T-helper 9 cell (primary cell): Measurements from ENCODE around the gene AFF3.

Experiments
- DNase-seq: peaks from one replicate; pipeline ENCODE4 v3.0.0-alpha.2; 2020

Gene AFF3

DNA sequence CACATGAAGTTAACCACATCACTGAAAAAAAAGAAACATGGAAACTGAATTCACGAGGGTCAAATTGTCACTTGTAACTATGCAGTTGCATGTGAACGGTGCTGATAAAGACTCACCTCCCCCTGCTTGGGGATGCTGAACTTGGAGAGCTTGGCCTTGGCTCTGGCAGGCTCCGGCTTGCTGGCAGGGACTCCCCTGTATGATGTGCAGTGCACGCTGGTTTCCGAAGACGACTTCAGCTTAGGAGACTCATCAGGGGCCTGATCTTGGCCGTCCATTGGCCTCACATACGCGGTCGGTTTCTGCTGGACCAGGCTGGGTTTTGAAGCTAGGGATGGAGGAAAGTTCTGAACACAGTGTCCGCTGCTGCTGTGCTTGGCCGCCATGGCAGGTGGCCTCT lies 135.9 kb downstream of the AFF3 start:
- DNase-seq: no peak

DNA sequence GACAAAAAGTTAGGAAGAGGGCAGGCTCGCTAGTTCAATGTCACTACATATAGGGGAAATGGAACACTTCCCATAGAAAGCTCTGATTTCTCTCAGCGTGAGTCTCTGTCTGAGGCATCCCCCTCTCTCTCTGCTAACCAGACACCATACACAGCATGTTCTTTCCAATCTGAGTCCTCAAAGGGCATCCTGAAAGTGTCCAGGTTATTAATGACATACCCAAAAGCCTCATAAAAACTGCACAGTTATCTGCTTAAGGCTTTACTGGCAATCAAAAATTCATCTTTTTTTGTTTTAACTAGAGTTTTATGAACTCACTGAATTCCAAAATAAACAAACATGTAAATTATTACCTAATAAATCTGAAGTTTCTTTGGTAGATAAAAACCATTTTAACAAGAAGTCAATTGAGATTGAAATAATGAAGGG lies 137.4 kb downstream of the AFF3 start:
- DNase-seq: no peak

DNA sequence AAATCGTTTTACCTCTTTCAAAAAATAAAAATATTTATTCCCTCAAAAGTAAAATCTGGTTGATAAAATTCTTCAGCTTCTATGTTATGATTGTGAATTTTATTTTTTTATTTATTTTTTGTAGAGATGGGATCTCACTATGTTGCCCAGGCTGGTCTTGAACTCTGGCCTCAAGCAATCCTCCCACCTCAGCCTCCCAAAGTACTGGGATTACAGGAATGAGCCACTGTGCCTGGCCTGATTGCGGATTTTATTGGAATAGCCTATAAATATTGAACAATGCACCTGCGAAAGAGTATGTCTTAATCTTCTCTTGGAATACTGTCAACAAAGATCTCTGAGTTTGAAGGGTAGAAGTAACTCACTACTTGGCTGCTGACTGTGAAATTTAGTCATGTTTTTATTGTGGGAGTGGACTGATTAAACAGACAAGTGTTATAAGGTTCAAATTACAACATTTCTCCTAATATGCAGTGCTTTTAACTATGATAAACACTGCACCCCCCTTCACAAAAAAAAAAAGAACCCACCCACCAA lies 138.0 kb downstream of the AFF3 start:
- DNase-seq: no peak

DNA sequence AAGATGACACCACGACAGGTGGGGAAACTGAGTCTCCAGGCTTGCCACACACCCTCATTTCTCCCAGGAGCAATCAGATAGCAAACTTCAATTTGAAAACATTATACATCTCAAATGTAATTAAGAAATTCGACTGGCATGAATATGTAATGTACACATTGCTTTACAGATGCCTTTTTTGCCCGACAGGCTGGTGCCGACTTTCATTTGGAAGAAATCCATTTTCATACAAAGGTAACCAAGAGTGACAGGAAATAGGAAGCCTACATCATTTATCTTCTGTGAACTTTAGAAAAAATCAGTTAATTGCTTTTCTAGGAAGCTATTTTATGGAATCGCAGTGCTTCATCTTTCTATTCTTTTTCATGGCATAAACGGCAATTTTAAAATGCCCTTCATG lies 140.3 kb downstream of the AFF3 start:
- DNase-seq: no peak

DNA sequence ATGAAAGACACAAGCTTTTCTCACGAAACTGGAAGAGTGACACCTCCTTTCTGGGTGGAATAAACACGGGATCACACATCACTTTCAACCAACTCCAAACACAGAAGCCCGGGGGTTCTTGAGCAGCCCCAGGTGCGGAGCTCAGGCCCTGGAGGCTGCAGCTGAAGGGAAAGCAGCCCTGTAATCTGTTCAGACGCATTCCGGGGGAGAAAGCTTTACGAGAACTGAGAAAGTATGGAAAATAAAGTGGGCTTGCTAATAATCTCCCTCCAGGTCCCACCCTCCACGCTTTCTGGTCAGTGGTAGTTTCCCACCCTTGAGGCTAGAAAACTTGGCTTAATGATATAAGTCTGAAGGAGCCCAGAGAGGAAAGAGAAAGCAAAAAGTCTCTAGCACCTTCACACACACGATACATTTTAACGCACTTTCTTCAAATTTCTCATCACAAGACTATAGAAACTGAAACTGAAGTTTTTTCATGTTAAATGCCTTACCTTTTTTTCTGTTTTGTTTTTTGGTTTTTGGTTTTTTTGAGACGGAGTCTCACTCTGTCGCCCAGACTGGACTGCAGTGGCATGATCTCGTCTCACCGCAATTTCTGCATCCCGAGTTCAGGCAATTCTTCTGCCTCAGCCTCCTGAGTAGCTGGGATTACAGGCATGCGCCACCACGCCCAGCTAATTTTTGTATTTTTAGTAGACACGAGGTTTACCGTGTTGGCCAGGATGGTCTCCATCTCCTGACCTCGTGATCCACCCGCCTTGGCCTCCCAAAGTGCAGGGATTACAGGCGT lies 141.3 kb downstream of the AFF3 start:
- DNase-seq: no peak

DNA sequence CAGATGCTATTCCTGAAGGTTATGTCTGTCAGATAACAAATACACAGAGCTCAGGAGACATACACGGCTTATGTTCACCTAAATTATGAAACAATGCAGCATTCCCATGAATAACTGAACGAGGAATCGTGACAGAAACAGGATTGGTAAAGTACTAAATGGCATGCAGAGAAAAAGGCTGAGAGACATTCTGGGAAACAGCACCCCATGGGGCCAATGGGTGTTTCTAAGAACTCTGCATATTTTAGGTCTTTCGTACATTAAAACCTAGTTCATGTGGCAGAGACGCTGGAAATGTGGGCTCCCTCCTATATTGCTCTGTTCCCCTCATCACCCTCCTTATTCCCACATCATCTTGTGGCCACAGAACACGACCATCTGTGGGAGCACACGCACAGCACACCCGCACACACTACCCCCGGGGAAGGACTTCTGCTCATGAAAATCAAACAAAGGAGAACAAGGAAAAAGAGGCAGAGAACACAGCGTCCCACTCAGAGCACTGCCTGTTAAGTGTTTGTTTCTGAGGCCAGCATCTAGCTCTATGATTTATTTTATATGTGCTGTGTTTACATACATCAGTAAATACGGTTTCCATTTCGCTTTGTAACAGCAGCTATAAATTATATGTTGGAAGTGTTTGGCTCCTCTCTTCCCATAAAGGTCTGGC lies 143.6 kb downstream of the AFF3 start:
- DNase-seq: no peak

DNA sequence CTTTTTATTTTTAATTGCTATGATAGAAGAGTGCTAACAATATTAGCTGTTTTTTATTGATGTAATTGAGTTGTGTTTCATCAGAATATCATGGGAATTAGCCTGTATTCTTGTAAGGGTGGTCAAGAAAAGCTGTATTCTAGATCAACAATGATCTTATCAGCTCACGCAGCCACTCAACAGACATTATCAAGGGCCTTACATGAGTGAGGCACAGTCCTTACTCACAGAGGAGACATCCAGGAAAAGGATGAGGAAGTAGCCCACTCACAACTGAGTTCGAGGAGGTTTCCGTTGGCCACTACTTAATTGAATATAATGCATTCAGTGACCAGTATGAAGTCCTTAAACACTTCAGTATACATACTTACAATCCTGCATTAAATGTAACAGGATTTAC lies 152.5 kb downstream of the AFF3 start:
- no peak for DNase-seq

DNA sequence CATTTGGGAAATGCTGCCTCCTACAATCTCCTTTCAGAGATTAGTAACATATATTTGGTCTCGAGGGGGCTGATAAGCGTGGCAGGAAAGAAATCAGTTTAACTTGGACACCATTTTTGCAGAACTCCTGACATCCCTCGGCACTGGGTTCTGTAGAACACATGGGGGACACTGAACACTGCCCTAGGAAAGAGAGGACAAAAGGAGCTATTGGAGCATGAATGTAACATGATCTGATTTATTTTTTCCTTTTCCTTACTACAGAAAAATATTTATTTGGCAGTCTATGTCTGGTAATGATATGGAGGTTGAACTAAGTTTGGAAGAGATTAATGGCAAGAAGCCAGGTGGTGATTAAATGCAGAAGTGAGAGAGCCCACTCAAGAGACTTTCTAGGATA lies 153.8 kb downstream of the AFF3 start:
- no peak for DNase-seq

DNA sequence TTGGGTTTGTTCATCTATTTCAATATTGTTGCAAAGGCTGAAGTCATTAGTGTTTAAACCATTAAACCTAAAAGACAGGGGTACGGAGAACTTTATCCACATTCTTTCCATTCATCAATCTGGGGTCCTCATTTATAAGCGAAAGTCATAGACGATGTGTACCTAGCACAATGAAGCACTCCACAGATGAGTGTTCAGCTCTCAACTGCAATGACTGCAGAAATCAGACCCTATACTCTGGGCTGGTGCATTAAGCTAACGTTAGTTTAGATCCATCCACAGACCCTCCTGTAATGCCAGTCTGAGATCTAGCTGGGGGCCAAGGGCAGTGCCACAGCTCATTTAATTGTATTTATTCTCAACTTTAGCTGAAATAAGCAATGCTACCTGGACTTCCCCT lies 155.2 kb downstream of the AFF3 start:
- no peak for DNase-seq

DNA sequence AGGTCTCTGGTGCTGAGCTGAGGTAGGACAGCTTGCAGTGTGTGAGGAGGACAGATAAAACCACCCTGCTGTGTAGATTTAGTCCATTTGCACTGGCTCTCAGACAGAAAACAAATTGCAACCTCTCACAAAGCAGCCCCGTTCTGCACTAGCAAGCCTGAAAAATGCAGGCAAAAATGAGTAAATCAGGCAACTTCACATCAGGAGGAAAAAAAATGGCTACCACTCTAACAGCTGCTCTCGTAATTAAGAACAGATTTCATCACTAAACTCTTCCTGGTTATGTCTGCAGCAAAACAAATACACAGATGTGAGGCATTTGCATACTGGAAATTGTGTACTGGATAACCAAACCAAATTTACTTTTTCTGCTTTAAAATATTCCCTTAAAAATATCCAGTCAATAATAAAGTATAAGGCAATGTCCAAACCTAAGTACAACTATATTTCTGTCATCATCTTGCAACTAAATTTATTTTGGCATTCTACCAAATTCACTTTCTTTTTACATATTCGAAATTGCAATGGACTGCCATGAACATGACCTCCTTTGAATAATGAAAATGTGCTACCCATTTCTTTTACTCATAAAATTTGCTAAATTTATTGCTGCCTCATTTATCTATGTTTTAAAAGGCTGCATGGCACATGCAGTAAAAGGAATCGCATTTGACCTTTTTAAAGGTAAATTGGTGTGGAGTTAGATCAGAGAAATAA lies 157.4 kb downstream of the AFF3 start:
- DNase-seq: no peak

DNA sequence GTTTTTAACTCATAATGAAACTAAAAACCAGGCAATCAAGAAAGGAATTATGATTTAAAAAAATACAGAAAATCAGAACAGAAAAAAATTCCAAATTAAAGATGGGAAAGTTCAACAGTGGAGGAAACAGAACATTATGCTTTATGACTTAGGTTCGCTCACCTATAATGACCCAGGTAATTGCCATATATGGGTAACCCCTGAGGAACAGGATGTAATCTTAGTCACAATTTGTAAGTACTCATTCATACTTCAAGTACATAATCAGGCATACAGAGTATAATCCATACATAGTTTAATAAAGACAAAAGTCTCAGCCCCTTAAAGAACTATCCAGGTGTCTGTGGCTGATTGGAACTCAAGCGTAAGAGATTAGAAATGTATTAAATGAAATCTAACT lies 159.6 kb downstream of the AFF3 start:
- no peak for DNase-seq

DNA sequence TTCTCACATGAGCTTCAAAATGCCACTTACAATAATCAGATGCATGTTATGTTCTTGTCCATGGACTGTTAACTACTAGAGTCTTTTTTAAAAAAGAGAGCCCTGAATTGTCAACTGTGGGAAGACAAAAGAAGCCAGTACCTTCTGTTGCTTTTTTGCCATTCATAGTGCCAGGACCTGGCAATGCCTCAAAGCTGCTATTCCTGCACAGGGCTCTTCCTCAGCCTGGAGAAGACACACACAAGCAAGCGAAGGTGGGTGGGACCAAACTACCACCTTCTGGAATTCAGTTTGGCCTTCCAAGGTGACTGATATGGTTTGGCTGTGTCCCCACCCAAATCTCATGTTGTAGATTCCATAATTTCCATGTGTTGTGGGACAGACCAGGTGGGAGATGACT lies 160.6 kb downstream of the AFF3 start:
- no peak for DNase-seq

DNA sequence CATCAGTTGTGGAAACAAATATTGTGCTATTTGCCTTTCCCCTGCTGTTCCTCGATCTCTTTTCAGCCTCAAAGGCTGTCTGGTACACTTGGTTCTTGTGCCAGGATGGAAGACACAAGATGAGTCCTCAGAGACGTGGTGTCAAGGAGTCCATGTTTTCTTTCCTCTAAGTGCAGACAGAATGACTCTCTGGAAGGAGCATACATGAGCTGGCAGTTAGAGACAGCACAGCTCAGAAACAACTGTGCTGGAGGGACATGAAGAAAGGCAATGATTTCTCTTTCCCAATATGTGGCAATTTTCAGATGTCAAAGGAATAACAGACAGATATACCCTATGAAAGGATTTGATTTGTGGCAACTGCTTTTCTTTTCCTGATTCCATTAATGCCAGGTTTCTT lies 162.2 kb downstream of the AFF3 start:
- no peak for DNase-seq

DNA sequence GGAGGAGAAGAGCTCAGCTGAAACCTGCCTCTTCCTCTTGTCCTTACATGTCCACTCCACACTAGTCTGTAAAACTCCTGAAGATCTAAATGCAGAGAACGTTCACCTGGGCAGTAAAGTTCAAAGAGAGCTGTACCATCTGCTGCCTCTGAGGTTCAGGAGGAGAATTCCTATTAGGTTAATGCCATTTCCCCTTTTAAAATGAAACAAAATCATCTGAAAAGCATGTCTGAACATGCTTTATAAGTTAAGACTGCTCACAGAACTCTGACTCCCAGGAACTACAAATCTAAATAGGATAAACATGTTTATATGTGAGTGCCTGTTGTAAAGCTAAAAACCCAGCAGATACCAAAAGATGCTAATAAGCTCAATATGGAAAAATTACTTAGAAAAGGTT lies 164.4 kb downstream of the AFF3 start:
- no peak for DNase-seq

DNA sequence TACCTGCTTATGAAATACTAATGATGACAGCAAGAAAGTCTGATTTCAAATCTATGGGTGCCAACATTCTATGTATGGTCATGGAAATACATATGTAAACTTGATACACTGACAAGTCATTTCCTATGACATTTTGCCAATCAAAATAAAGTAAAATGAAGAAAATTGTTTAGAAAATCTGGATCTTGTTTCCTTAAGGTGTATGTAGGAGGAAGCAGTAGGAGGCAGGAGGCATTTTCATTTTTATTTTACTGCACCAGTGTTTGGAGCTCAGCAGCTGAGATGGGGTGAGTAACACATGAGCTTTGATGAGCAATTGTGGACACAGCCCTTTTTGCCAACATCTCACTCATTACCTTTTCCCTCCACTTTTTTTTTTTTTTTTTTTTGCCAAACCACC lies 167.0 kb downstream of the AFF3 start:
- DNase-seq: no peak

DNA sequence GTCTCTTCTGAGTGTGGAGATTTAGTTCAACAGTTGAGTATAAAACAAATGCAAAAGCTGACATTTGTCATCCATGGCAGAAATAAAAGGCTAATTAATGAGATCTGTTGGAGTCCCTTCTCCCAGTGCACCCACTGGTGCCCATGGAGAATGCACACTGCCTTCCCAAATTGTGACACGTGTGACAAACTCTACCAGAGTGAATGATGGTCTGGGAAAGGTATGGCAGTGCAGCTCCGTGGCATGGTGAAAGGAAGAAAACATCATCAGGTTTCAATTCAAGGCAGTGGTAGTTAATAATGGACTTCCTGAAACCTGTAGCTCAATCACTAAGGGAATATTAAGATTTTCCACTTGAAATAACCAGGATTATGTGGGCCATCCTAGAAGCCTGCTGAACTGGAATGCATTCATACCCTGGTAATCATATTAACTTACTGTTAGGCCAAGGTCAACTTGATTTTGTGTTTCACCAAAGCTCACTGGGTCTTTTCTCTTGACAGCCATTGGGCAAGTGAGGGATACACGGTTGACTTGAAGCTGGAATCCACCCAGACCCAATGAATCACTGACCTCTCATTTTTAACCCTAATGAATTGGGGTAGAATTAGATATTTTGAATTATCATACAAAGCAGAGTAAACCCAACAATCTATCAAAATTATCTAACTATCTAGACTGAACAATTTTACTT lies 167.6 kb downstream of the AFF3 start:
- DNase-seq: no peak

DNA sequence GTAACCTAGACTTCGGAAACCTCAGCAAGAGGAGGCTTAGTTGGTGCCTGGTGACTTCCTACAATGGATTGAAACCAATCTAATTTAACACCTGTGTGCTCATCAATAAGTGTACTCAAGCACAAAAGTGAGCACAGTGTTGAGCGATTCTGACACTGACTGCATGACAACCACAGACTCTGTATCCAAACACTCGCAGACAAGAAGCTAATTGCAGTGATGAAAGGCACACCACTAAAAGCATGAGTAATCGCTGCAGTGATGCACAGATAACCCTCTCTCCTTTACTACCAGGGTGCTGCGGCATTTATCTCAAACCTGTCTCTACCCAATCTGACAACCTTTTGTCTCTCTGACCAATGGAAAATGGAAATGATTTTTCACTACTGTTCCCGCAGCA lies 168.1 kb downstream of the AFF3 start:
- no peak for DNase-seq

DNA sequence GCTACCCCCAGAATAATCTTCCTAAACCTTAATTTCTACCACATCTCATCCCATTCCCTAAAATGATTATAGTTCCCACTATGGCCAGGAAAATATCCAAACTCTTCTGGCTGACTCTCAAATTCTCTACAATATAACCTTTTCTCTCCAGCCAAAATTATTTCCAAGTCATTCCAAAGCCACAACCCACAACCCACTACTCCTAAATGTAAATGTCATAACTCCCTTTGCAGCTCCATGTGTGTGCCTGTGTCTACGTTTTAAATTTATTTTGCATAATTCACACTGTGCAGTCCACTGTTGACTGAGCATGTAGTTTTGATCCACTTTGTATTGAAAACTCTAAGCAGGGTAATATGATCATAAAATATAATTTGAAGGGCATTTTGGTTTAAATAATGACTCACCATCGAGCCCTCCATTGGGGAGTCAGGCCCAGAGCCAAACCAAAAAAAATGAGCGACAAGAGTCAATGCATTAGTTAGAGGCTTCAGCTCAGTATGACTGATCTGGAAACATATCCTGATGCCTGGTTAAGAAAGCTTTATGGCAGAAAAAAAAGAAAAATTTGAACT lies 171.0 kb downstream of the AFF3 start:
- no peak for DNase-seq

DNA sequence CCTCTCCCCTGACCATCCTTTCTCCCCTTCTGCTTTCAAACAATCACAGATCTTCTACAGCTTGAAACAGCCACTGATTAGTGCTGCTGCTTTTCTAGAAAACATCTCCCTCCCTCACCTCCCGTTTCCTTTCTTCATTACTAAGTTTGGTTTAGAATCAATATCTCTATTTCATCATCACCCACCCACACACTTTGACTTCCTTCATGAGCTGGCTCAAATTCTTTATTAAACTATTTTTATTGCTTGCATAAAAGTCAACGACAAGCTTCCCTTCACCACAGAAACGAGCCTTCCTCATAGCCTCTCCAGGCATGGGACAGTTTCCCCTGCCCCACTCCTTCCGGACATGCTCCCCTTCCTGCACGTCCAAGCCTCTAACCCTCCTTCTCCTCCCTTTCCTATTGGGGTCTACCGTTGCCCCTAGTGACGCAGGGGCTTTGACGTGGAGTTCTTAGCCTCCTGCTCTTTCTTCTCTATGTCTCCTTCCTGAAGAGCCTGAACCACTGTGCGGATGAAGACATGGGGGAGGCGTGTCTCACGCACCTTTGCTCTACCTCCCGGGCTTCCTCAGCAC lies 172.0 kb downstream of the AFF3 start:
- no peak for DNase-seq

DNA sequence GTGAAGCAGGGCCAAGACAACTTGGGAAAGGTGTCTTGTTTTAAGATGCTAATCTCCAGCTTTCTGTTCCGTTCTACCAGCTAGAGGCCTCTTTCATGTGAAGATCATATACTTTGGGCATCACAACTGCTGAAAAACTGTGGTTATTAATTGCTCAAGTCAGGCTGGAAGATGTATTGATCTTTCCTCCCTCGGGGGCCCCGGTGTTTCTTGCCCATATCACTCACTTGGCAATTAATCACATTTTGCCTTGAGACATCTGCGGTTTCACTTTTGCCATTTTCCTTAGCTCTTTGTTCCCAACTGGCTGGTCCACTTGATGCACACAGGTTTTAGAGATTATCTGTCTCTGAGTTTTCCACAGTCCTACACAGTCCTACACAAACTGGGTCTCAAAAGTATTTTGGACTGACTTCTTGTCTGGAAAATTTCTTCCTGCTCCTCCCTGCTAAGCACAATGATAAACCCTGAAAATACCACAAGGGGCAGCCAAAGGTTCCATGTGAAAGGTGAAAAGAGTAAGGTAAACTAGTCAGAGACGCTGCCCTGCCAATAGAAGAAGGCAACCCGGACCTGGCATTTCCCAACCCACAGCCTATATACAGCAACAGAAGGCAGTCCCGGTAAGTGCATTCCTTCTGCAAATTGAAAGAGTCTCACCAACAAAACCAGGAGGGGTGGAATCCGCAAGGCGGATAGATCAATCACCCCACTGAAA lies 181.0 kb downstream of the AFF3 start:
- no peak for DNase-seq

DNA sequence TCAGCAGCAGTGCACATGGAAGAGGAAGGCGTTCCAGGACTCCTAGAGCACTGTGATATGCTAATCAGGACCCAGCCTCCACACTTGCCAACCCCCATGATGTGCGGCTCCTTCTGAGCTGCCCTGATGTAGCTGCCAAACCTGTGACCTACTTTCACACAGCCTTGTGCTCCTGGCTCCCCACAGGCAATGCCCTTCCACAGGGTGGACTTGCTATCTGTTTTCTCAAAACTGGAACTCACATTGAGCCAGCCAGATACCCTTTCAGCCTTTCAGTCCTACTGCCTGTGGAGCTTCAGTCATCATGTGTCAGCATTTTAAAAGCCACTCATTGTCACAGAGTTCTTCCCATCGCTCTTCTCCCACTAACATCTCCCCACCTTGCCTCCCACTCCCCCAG lies 181.6 kb downstream of the AFF3 start:
- no peak for DNase-seq

DNA sequence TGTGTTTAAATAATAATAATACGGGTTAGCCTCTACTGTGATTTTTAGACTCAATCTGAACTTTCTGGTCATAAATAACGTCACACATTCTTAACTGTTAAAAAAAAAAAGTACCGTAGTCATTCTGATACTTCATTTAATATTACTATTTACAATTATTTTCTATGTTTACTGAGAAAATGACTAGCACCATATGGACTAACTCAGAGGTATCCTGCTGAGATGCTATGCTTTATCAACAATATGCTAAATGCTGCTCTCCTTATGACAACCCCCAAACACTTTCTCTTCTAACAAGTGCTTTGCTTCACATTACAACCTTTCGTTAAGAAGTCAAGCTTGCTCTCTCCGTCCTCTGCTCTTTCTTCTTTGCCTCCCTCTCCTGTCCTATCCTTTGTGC lies 182.1 kb downstream of the AFF3 start:
- no peak for DNase-seq
